ENCODE results near the gene TRMT112.
A peak's percentile ranks its signal among the peaks of the same experiment; 100 is the strongest.
"Not testable (repeated sequence)": the region's sequence is repeated elsewhere in the genome, so short reads cannot be mapped to it uniquely, and the experiment has no call there.

TRMT112 gene

DNA sequence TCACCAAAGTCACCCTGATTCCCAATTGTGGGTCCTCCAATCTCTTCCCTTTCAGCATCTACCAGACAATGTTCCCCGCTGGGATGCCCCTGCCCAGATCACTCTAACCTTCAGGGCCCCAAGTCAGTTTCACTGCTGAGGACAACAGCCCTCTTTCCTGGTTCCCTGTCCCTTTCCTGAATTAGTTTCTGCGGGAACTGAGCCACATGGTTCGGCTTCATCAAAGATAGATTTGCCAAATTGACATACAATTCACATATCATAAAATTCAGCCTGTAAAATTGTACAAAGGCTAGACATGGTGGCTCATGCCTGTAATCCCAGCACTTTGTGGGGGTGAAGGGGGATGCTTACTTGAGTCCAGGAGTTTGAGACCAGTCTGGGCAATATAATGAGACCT is 10.6 kb upstream of the TRMT112 start:
- DNase-seq = no peak

DNA sequence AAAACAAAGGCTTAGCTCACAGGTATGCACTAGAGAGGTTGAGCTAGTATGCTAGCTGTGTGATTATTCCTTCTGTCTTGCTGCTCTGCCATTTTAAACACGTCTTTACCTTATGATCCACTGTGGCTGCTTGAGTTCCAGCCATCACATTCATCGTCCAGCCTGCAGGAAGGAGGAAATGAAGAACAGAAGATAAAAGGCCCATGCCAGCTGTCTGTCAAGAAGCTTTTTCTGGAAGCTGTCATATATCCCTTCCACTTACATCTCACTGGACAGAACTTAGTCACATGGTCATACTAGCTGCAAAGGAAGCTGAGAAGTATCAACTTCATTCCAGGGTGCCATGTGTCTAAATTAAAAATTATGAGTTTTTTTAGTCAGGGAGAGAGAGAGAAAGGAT is 10.0 kb upstream of the TRMT112 start:
- no peak for DNase-seq

- DNase-seq = no peak
Observed at GRCh38 chr11:64324692-64325469, 7.5 kb upstream of the TRMT112 start.

- DNase-seq = not testable (repeated sequence)
Observed at GRCh38 chr11:64323984-64324383, 6.6 kb upstream of the TRMT112 start.

DNA sequence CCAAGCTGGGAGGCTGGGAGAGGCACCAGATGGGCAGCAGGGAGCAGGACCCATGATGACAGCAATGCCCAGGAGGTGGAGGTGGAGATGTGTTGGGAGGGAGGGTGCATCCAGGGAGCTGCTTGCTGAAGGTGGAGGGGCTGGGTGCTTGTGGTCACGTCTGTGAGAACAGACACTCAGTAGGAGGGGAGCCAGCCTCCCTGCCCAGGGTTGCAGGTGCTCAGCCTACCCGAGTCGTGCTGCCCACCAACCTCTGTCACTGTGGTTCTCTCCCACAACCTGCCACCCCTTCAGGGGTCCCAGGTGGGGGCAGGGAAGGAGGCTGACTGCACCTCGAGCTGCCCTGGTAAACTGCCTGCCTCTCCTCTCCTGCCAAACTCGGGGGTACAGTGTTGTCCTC is 6.0 kb upstream of the TRMT112 start:
- DNase-seq = no peak

GRCh38 chr11:64322925-64323260 is 5.5 kb upstream of the TRMT112 start:
- DNase-seq = no peak

DNA sequence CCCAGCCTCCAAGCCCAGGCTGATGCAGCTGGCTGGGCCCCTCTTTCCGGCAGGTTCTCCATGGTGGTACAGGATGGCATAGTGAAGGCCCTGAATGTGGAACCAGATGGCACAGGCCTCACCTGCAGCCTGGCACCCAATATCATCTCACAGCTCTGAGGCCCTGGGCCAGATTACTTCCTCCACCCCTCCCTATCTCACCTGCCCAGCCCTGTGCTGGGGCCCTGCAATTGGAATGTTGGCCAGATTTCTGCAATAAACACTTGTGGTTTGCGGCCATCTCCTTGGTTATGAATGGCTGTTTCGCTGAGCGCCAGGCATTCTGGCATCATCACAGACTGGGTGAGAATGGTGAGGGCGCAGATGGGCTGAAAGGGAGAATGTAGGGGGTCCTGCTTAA is 4.2 kb upstream of the TRMT112 start:
- DNase-seq = no peak

DNA sequence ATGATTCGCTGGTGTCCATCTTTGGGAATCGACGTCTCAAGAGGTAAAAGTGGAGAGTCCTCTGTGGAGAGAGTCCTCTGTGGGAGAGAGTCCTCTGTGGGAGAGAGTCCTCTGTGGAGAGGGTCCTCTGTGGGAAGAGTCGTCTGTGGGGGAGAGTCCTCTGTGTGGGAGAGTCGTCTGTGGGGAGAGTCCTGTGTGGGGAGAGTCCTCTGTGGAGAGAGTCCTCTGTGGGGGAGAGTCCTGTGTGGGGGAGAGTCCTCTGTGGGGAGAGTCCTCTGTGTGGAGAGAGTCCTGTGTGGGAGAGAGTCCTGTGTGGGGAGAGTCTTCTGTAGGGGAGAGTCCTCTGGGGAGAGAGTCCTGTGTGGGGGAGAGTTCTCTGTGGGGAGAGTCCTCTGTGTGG is 3.7 kb upstream of the TRMT112 start:
- no peak for DNase-seq

- no peak for DNase-seq
Observed at GRCh38 chr11:64320556-64320955, 3.2 kb upstream of the TRMT112 start.

GRCh38 chr11:64318766-64319761 is 1.7 kb upstream of the TRMT112 start:
- no peak for DNase-seq

GRCh38 chr11:64317961-64318765 is 804 bp upstream of the TRMT112 start, which contains the start of gene PRDX5:
PRDX5 (plus strand) TSS chr11:64318121; CDS start chr11:64318216, 95 bp downstream.
- DNase-seq = peak; percentile 95

- no peak for DNase-seq
Observed at GRCh38 chr11:64316672-64317324, 561 bp downstream of the TRMT112 start.

DNA sequence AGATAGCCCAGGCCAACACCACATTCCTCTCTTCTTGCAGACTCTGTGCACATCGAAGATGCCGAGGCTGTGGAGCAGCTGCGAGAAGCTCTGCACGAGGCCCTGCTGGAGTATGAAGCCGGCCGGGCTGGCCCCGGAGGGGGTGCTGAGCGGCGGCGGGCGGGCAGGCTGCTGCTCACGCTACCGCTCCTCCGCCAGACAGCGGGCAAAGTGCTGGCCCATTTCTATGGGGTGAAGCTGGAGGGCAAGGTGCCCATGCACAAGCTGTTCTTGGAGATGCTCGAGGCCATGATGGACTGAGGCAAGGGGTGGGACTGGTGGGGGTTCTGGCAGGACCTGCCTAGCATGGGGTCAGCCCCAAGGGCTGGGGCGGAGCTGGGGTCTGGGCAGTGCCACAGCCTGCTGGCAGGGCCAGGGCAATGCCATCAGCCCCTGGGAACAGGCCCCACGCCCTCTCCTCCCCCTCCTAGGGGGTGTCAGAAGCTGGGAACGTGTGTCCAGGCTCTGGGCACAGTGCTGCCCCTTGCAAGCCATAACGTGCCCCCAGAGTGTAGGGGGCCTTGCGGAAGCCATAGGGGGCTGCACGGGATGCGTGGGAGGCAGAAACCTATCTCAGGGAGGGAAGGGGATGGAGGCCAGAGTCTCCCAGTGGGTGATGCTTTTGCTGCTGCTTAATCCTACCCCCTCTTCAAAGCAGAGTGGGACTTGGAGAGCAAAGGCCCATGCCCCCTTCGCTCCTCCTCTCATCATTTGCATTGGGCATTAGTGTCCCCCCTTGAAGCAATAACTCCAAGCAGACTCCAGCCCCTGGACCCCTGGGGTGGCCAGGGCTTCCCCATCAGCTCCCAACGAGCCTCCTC is 1.5 kb downstream of the TRMT112 start:
- DNase-seq = not testable (repeated sequence)

DNA sequence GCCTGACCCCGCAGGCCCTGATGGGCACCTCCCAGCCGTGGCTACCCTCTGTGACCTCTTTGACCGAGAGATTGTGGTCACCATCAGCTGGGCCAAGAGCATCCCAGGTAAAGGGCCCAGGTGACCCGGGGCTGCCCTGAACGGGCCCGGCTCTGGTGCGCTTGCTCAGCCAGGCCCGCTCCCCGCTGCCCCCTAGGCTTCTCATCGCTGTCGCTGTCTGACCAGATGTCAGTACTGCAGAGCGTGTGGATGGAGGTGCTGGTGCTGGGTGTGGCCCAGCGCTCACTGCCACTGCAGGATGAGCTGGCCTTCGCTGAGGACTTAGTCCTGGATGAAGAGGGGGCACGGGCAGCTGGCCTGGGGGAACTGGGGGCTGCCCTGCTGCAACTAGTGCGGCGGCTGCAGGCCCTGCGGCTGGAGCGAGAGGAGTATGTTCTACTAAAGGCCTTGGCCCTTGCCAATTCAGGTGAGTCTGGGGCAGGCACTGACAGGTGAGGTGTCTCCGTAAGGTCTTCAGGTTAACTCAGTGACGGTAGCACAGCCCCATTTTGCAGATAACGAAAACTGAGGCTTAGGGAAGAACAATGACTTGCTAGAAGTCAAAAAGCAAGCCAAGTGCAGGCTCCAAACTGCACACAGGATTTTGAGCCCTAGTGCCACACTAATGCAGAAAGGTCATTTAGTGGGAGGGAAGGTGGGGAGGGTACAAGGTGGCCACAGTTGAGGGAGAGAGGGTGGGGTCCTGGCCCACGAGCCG is 2.4 kb downstream of the TRMT112 start:
- DNase-seq = no peak

DNA sequence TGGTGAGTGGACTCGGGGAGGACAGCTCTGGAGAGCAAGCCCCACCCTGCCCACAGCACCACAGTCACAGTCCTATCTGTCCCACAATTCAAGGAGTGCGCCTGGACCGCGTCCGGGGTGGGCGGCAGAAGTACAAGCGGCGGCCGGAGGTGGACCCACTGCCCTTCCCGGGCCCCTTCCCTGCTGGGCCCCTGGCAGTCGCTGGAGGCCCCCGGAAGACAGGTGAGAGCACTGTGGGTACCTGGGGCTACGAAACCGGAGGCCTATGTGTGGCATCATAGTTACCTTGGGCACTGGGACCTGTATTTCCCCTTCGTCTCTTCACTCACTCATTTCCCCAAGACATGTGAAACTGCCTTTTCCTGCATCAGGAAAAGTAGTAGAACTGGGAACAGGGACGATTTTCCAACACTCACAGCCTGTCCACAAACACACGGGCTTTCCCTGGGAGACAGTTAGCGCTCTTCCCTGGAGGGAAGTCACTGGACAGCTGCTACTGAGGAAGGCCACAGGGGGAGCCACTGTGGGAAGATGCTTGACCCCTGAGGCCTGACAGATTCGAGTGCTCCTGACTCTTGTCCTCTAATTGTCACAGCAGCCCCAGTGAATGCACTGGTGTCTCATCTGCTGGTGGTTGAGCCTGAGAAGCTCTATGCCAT is 3.1 kb downstream of the TRMT112 start:
- no peak for DNase-seq

DNA sequence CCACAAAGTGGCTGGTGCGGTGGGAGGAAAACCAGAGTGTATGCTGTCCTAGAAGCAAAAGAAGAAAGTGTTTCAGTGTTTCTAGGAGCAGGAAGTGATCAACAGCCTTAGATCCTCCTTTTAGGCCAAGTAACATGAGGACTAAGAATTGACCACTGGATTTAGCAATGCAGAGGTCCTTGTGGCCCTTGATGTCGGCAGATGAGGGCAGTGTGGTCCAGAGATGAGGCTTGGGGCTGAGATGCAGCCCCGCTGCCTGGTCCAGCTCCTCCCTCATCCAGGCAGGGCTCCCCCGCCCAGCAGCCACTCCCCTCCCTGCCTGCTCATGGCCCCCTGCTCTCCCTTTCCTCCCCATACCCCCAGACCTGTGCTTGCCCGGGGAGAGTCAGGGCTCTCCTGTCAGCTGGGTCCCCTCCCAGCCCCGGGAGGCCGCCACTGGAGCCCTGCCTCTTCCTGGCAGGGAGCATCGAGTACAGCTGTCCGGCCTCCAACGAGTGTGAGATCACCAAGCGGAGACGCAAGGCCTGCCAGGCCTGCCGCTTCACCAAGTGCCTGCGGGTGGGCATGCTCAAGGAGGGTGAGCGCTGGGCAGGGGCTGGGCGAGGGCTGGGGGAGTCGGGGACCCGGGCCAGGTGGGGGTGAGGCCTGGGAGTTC is 3.7 kb downstream of the TRMT112 start:
- no peak for DNase-seq

DNA sequence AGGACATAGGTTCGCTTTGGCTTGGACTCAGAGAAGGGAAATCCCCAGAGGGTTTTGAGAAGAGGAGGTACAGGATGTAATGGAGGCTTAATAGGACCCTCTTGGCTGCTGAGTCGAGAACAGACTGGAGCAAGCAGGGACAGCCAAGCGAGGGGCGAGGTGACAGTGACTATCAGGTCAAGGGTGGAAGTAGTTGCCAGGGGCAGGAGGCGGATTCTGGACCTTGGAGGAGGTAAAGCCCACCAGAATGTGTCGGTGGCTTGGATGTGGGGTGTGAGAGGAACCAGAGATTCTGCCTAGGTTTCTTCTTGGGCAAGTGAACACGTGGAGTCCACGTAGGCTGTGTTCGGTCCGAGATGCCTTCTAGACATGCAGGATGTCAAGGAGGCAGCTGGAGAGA is 4.4 kb downstream of the TRMT112 start:
- no peak for DNase-seq

DNA sequence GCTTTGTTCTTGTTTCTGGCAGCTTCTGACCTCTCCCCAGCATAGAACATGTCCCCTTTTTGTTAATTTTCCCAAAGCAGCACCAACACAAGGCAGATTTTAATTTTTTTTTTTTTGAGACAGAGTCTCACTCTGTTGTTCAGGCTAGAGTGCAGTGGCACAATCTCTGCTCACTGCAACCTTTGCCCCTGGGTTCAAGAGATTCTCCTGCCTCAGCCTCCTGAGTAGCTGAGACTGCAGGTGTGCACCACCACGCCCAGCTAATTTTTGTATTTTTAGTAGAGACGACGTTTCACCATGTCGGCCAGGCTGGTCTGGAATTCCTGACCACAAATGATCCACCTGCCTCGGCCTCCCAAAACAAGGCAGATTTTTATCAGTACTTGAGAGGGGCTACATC is 9.6 kb downstream of the TRMT112 start:
- not testable (repeated sequence) for DNase-seq

DNA sequence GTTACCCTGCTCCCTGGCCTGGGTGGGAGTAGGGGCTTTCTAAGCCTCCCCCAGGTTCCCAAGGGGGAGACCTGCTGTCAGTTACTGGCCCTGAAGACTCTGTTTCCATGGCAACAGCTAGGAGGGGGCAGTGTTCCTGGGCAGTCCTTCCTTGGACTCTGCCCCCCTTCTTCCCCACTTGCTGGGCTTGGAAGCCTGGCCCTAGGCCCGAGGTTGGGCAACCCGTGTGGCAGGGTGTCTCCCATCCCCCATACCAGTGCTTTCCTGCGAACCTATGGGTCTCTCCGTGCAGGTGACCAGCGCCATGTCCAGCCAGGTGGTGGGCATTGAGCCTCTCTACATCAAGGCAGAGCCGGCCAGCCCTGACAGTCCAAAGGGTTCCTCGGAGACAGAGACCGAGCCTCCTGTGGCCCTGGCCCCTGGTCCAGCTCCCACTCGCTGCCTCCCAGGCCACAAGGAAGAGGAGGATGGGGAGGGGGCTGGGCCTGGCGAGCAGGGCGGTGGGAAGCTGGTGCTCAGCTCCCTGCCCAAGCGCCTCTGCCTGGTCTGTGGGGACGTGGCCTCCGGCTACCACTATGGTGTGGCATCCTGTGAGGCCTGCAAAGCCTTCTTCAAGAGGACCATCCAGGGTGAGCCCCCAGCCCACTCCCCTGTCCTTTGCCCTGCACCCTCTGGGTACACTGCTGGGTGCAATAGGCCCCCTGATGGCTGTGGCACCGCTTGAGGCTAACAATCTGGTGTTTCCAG is 10.3 kb downstream of the TRMT112 start:
- no peak for DNase-seq

All from fibroblast of skin of right quadriceps (primary cell).